CD4-positive, alpha-beta T cell treated with Interleukin-2 at 100 ng/mL for 4 hours (primary cell): Measurements from ENCODE around the gene MPL.
"Not testable (repeated sequence)": the region's sequence is repeated elsewhere in the genome, so short reads cannot be mapped to it uniquely, and the experiment has no call there.

Experiments used
- DNase-seq: peaks from one replicate; pipeline ENCODE4 v3.0.0-alpha.2; 2020; ENCODE audit warnings: low spot score

MPL gene

DNA sequence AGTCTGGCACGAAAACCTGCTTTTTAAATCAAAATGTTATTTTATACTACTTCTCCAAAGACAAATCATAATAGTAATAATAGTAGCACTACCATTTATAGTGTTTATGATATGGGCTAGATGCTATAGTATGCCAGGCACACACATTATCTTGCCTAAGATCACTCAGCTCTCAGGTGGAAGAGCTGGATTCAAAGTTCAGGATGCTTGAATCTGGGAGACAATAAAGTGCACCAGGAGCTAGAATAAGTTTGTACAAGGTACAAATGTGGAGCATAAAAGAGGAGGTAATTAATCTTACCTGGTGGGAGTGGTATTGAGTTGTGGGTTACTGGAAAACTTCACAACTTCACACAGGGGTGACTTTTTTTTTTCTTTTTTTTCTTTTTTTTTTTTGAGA, 40.2 kb downstream of the MPL start:
- DNase-seq: no peak

DNA sequence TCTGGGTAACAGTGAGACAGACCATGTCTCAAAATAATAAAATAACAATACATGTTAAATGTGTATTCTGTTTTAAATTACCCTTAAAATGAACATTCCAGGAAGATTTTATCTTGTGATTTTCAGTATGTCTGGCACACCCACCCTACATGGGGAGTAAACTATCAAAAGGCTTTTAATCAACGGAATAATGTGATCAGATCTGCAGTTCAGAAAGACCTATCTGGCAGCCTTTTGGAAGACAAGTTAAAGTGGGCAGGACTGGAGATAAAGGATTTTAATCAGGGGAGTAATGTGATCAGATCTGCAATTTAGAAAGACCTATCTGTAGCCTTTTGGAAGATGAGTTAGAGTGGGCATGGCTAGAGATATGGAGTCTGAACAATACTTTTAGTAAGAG, 41.9 kb downstream of the MPL start:
- no peak for DNase-seq

DNA sequence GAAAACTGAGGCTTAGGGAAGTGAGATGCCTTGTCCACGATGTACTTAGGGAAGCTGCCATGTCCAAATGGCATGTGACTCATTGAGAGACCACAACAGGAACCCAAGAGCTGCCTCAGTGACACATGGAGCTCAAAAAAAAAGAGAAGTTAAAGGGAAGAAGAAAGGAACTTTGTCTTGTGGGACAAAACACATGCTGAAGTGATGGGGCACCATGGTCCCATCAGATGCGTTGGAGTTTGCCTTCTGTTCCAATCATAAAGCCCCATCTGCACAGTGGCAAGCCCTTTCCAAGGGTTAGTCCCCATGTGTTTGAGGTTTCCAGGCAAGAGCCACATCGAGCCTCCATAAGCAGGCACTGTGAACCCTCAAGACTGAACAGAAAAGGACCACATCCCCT, 44.0 kb downstream of the MPL start:
- no peak for DNase-seq

DNA sequence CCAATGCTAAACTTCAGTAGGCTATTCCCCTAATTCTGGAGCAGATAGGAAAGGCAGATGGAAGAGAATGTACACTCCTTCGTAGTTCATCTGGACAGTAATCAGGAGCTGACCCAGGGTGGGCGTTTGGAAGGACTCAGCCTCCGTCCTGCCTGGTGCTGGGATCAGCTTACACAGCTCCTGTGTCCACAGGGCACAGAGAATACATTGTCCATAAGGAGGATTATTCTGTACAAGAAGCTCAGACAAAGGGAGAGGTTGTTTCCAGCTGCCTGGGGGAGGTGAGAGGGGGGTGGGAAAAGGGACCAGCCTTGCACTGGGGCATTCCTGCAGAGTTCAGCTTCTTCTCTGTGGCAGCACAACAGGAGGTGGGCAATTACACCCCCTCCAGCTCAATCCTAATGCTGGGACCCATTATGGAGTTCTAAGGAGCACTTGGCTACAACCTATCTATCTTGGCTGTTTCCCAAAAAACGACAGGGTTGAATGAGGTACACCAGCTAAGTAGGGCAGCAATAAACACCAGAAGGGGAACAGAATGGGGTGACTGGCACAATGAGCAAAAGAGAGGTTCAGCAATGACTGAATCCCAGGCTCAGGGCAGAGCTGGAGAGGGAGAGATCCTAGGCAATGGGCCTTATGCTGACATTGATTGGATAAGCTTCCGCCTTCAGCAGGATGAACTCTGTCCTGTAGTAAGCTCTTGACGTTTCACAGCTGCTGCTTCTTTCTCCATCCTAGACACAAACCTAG, 44.6 kb downstream of the MPL start:
- DNase-seq: no peak

DNA sequence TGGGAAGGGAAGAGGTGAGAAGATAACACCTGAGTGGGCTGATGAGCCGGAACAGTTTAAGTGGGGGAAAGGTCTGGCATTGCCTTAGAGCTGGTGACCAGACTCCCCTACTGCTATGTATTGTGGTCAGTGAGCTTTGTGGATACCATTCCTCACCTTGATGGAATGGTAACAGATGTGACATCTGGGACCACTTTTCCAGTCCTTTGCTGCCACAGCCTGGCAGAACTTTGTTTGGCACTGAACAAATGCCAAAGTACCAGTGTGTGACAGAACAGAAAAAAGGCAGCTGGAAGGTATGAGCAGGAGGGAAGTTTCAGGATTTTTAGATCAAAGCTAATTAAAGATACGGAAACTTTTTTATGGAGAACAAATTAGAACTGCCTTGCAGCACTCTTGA, 45.8 kb downstream of the MPL start:
- no peak for DNase-seq

DNA sequence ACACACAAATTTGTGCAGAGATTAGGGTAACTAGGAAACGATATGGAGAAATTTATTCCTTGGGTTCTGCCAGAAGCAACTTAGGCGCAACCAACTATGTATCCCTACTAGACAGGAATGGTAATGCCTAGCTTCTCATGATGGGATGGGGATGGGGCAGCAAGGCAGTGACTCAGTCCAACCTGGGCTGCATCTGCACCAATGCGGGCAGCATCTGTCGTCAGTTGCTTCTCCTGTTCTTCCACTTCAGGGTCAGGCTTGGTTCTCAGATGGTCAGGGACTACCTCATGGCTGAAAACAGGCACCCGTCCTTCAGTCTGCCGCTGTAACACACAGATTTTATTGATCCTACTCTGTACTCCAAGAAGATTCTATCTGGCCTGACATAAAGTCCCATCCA, 49.1 kb downstream of the MPL start:
- no peak for DNase-seq

DNA sequence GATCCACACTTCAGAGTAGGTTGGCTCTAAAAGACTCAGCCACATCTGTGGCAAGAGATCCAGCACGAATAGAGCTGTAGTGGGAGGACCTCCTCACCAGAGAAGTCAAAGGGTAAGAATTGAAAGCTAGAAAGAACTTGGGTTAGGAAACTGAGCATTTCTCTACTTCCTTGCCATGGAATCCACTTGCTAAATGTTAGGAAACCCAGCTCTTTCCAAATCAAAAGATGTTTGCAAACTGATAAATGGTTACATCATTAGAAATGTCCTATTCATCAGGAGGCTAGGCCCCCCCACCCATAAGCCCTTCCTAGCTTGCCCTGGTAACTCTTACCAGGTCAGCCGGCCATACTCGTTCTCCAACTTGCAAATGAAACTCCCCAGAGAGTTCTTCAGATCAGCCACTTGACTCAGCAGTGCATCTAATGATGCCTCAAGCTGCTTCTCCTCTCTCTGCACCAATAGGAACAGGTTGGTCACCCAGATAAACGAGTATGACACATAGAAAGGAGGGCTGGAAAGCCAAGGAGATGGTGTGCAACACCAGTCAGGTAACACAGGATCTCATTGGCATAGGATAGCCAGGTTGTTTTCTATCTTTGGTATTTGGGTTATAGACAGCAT, 50.5 kb downstream of the MPL start:
- DNase-seq: no peak

DNA sequence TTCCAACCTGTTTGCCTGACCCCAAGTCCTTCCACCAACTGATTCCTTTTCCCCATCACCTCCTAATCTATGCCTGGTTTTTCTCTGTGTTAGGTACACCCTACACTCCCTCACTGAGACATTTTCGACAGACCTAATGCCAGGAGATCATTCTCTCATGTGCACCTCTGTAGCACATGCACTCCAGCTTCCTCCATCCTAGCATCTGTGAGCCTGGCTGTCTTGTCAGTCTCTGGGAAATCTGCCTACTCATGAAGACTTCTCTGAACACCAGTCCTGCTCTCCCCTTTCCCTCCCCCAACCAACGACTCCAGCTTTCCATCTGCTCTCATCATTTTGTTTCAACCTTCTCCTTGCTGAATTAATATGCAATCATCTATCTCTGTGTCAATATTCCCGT, 51.0 kb downstream of the MPL start:
- no peak for DNase-seq

DNA sequence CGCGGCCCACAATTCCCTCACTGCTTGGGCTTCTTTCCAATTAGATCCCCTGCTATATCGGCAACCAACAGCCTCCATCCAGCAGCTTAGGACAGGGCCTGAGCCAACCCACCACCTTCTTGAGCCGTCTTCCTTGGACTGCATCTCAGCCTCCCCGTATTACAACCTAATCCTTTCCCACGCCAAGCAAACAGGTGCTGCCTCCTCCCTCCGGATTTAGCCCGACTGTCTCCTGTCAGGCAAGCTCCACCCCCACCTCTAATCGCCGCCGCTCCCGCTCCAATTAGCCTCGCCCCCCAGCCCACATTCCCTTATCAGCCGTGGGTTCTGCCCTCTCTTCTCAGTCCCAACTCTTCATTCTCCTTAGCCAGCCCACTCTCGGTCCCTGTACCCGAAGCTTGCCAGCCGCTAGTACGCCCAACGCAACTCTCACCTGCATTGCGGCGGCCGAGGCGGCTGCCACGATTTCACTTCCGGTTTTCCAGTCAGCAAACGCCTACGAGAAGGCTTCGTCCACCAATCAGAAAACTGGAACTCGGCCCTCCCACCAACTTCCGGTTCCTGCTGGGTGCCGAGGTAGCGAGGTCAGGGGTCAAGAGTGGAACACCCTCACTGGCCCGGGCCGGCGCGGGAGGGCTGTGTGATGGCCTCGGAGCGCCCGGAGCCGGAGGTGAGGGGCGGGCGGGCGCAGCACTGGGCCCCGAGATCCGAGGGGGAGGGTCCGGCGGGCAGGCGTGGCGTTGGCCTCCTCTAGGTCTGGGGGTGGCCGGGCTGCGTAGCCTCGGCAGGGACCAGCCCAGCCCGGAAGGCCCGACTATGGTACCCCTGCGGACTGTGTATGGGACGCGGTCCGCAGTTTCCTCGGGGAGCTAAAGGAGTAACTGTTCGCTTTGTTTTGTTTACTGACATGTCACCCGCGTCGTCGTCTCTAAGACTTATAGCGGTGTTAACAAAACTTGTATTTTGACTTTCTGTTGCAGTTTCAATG, 52.0 kb downstream of the MPL start, which contains the start of the genes MED8 and SZT2:
TSS of gene MED8 (minus strand) at position 475 of the 988 bp plus-strand sequence. CDS start at position 439, 36 bp downstream.
TSS of gene SZT2 (plus strand) at position 574 of the 988 bp plus-strand sequence. CDS start at position 644, 70 bp downstream.
- DNase-seq: peak; percentile 95

DNA sequence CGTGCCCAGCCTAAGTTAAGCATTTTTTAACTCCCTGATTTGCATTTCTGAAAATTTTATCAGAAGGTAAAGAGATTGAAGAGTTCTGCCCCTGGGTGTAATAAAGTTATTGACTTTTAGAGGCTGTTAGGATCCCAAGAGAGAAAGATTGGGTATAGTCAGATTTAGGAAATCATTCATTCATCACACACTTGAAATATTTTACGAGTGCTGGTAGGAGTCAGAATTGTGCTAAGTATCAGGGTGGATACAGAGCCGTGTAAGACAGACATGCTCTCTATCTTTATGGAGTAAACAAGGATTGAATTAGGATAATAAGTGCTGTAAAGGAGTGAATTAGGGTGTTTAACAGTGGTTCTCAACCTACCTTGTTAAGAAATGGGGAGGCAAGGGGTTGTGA, 55.1 kb downstream of the MPL start:
- DNase-seq: no peak

DNA sequence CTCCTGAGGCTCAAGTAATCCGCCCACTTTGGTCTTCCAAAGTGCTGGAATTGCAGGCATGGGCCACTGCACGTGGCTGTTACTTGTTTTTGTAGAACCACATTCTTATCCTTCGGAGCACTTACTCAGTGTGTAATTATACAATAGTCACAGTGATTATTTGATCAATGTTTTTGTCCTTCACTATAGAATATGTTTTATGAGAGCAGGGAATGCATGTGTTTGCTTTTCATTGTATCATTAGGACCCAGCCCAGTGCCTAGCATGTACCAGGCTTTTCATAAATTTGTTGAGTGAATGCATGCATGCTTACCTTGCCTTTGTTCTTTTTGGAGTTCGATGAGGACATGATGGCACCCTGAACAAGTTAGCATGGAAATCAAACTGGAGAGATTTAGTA, 57.9 kb downstream of the MPL start:
- no peak for DNase-seq

DNA sequence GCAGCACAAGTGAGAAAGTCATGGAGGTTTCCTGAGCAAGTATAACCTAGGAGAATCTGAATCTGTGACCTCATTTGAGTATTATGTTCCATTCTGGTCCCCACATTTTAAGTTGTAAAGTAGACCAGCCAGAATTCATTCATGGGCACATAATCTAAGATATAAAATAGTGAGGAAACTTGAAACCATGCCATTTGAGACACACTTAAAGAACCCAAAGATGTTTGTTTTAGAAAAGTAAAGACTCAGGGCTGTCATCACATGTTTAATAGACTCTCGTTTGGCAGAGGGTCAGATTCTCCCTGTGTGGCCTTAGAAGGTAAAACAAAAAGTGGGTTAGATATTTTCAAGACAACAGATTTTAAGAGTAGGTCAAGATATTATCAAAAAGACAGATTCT, 58.4 kb downstream of the MPL start:
- no peak for DNase-seq

DNA sequence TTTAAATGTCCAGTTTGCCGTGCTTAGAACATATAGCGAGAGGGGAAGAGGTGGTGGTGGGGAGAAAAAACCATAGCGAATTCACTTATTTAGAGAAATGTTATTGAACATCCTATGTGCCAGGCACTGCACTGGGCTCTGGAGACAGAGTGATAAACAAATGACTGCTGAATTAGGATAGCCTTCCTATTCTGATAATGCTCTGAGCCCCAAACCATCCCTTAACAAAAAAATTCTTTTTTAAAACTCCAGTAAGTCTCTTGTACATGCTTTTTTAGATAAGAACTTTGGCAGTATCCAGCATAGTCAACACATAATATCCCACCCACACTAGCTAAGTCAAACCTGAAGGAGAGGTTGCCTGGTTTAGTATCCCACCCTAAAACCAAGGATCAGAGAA, 60.6 kb downstream of the MPL start:
- DNase-seq: no peak

DNA sequence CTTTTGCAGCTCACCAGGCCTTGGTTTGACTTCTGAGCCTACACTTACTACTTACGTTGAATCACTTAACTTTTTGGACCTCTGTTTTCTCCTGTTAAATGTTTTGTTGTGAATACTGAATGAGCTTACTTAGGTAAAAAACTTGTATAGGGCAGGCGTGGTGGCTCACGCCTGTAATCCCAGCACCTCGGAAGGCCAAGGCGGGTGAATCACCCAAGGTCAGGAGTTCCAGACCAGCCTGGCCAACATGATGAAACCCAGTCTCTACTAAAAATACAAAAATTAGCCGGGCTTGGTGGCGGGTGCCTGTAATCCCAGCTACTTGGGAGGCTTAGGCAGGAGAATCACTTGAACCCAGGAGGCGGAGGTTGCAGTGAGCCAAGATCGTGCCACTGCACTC, 62.8 kb downstream of the MPL start:
- not testable (repeated sequence) for DNase-seq

DNA sequence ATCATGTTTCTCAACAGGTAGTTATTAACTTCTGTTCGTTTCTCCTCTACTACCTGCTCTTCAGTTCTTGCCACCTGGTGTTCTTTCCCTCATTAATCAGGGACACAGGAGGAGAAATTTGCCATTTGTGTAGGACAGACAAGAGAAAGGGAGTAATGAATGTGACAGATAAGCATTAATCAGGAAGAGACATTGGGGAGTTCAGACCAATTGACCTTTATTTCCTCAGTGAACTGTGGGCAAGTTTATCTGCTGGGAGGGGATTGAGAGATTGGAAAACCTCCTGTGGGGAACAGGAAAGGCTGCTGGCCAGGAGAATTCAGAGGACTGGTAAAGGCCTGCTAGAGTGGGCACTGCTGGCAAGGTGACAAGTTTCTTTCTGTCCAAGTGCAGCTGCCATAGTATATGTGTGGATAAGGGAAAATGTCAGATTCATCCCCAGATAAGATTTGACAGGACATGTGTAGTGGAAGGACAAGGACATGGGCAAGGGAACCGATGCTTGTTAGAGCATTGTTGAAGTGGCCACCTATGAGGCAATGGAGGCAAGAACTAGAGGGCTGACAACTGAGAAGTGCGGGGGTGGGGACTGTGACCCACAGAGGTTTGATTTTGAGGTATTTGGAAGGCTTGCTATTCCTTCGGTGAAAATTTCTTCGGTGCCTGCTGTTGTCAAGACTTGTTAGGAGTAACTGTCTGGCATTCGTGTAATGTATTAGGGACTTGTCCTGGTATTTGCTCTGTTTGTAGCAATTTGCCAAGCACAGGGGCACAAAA, 64.7 kb downstream of the MPL start:
- no peak for DNase-seq
